ENCODE data around the gene ITPK1.
"Not testable (repeated sequence)": the region's sequence is repeated elsewhere in the genome, so short reads cannot be mapped to it uniquely, and the experiment has no call there.

ITPK1 gene

GRCh38 chr14:93146119-93146518 is 30.4 kb upstream of the ITPK1 start:
- Histone ChIP-seq H3K27me3 (ENCODE audit: control insufficient read depth, insufficient read depth, low read length) (no peaks in the 10 kb centered on the region), H3K36me3 (ENCODE audit: control insufficient read depth, insufficient read depth, low read length) (no peaks in the 10 kb centered on the region), H3K4me3 (ENCODE audit: low read length) (no peak overlapping the region), H3K4me1 (ENCODE audit: control insufficient read depth, insufficient read depth, low read length) (no peaks in the 10 kb centered on the region), H3K27ac (ENCODE audit: low read depth, low read length) (no peak overlapping the region), H3K9ac (ENCODE audit: low read length) (no peak overlapping the region)

GRCh38 chr14:93142854-93143652 is 27.3 kb upstream of the ITPK1 start:
- no peak overlapping the region for H3K9ac ChIP-seq (ENCODE audit: low read length)
- no peaks in the 10 kb centered on the region for H3K36me3 ChIP-seq (ENCODE audit: control insufficient read depth, insufficient read depth, low read length)
- H3K27ac ChIP-seq (ENCODE audit: low read depth, low read length) = no peak overlapping the region
- no peaks in the 10 kb centered on the region for H3K4me1 ChIP-seq (ENCODE audit: control insufficient read depth, insufficient read depth, low read length)
- H3K4me3 ChIP-seq (ENCODE audit: low read length) = no peak overlapping the region
- H3K27me3 ChIP-seq (ENCODE audit: control insufficient read depth, insufficient read depth, low read length) = no peaks in the 10 kb centered on the region

- Histone ChIP-seq H3K9ac (ENCODE audit: low read length) (no peak overlapping the region), H3K4me1 (ENCODE audit: control insufficient read depth, insufficient read depth, low read length) (no peaks in the 10 kb centered on the region), H3K27ac (ENCODE audit: low read depth, low read length) (no peak overlapping the region), H3K36me3 (ENCODE audit: control insufficient read depth, insufficient read depth, low read length) (no peaks in the 10 kb centered on the region), H3K27me3 (ENCODE audit: control insufficient read depth, insufficient read depth, low read length) (no peaks in the 10 kb centered on the region), H3K4me3 (ENCODE audit: low read length) (no peak overlapping the region)
These were observed 22.1 kb upstream of the ITPK1 start for GRCh38 chr14:93137864-93138263.

GRCh38 chr14:93136508-93136907 is 20.8 kb upstream of the ITPK1 start:
- not testable (repeated sequence) for H3K36me3 ChIP-seq (ENCODE audit: control insufficient read depth, insufficient read depth, low read length); H3K4me1 ChIP-seq (ENCODE audit: control insufficient read depth, insufficient read depth, low read length); H3K27me3 ChIP-seq (ENCODE audit: control insufficient read depth, insufficient read depth, low read length); H3K27ac ChIP-seq (ENCODE audit: low read depth, low read length); H3K9ac ChIP-seq (ENCODE audit: low read length); H3K4me3 ChIP-seq (ENCODE audit: low read length)

- no peak overlapping the region for H3K9ac ChIP-seq (ENCODE audit: low read length)
- no peaks in the 10 kb centered on the region for H3K36me3 ChIP-seq (ENCODE audit: control insufficient read depth, insufficient read depth, low read length)
- H3K4me1 ChIP-seq (ENCODE audit: control insufficient read depth, insufficient read depth, low read length) = no peaks in the 10 kb centered on the region
- no peaks in the 10 kb centered on the region for H3K27me3 ChIP-seq (ENCODE audit: control insufficient read depth, insufficient read depth, low read length)
- H3K4me3 ChIP-seq (ENCODE audit: low read length) = no peak overlapping the region
- H3K27ac ChIP-seq (ENCODE audit: low read depth, low read length) = no peak overlapping the region
These were observed 20.3 kb upstream of the ITPK1 start for GRCh38 chr14:93136009-93136408.

GRCh38 chr14:93135399-93135798 is 19.7 kb upstream of the ITPK1 start:
- no peak overlapping the region for H3K4me3 ChIP-seq (ENCODE audit: low read length)
- H3K27me3 ChIP-seq (ENCODE audit: control insufficient read depth, insufficient read depth, low read length) = no peaks in the 10 kb centered on the region
- no peak overlapping the region for H3K9ac ChIP-seq (ENCODE audit: low read length)
- no peaks in the 10 kb centered on the region for H3K36me3 ChIP-seq (ENCODE audit: control insufficient read depth, insufficient read depth, low read length)
- H3K4me1 ChIP-seq (ENCODE audit: control insufficient read depth, insufficient read depth, low read length) = no peaks in the 10 kb centered on the region
- no peak overlapping the region for H3K27ac ChIP-seq (ENCODE audit: low read depth, low read length)

- no peaks in the 10 kb centered on the region for H3K4me1 ChIP-seq (ENCODE audit: control insufficient read depth, insufficient read depth, low read length)
- H3K9ac ChIP-seq (ENCODE audit: low read length) = no peak overlapping the region
- H3K4me3 ChIP-seq (ENCODE audit: low read length) = no peak overlapping the region
- H3K36me3 ChIP-seq (ENCODE audit: control insufficient read depth, insufficient read depth, low read length) = no peaks in the 10 kb centered on the region
- H3K27me3 ChIP-seq (ENCODE audit: control insufficient read depth, insufficient read depth, low read length) = no peaks in the 10 kb centered on the region
- H3K27ac ChIP-seq (ENCODE audit: low read depth, low read length) = no peak overlapping the region
These were observed 17.7 kb upstream of the ITPK1 start for GRCh38 chr14:93133464-93133863.

- H3K4me1 ChIP-seq (ENCODE audit: control insufficient read depth, insufficient read depth, low read length) = no peaks in the 10 kb centered on the region
- H3K9ac ChIP-seq (ENCODE audit: low read length) = no peak overlapping the region
- H3K4me3 ChIP-seq (ENCODE audit: low read length) = no peak overlapping the region
- no peaks in the 10 kb centered on the region for H3K27me3 ChIP-seq (ENCODE audit: control insufficient read depth, insufficient read depth, low read length)
- no peaks in the 10 kb centered on the region for H3K36me3 ChIP-seq (ENCODE audit: control insufficient read depth, insufficient read depth, low read length)
- no peak overlapping the region for H3K27ac ChIP-seq (ENCODE audit: low read depth, low read length)
These were observed 16.8 kb upstream of the ITPK1 start for GRCh38 chr14:93132472-93133065.

- not testable (repeated sequence) for H3K4me1 ChIP-seq (ENCODE audit: control insufficient read depth, insufficient read depth, low read length); H3K9ac ChIP-seq (ENCODE audit: low read length); H3K27ac ChIP-seq (ENCODE audit: low read depth, low read length); H3K27me3 ChIP-seq (ENCODE audit: control insufficient read depth, insufficient read depth, low read length); H3K4me3 ChIP-seq (ENCODE audit: low read length); H3K36me3 ChIP-seq (ENCODE audit: control insufficient read depth, insufficient read depth, low read length)
These were observed 15.6 kb upstream of the ITPK1 start for GRCh38 chr14:93131257-93131820.

- Histone ChIP-seq H3K4me3 (ENCODE audit: low read length) (no peak overlapping the region), H3K4me1 (ENCODE audit: control insufficient read depth, insufficient read depth, low read length) (no peaks in the 10 kb centered on the region), H3K27ac (ENCODE audit: low read depth, low read length) (no peak overlapping the region), H3K36me3 (ENCODE audit: control insufficient read depth, insufficient read depth, low read length) (no peaks in the 10 kb centered on the region), H3K27me3 (ENCODE audit: control insufficient read depth, insufficient read depth, low read length) (no peaks in the 10 kb centered on the region), H3K9ac (ENCODE audit: low read length) (no peak overlapping the region)
These were observed 13.2 kb upstream of the ITPK1 start for GRCh38 chr14:93128725-93129459.

- Histone ChIP-seq H3K27ac (ENCODE audit: low read depth, low read length) (no peak overlapping the region), H3K27me3 (ENCODE audit: control insufficient read depth, insufficient read depth, low read length) (no peaks in the 10 kb centered on the region), H3K4me3 (ENCODE audit: low read length) (no peak overlapping the region), H3K9ac (ENCODE audit: low read length) (no peak overlapping the region), H3K36me3 (ENCODE audit: control insufficient read depth, insufficient read depth, low read length) (no peaks in the 10 kb centered on the region), H3K4me1 (ENCODE audit: control insufficient read depth, insufficient read depth, low read length) (no peaks in the 10 kb centered on the region)
These were observed 10.4 kb upstream of the ITPK1 start for GRCh38 chr14:93126111-93126510.

GRCh38 chr14:93122826-93123225 is 7.1 kb upstream of the ITPK1 start:
- Histone ChIP-seq H3K27me3 (ENCODE audit: control insufficient read depth, insufficient read depth, low read length) (no peaks in the 10 kb centered on the region), H3K4me1 (ENCODE audit: control insufficient read depth, insufficient read depth, low read length) (no peaks in the 10 kb centered on the region), H3K36me3 (ENCODE audit: control insufficient read depth, insufficient read depth, low read length) (no peaks in the 10 kb centered on the region), H3K27ac (ENCODE audit: low read depth, low read length) (no peak overlapping the region), H3K4me3 (ENCODE audit: low read length) (no peak overlapping the region), H3K9ac (ENCODE audit: low read length) (no peak overlapping the region)

Data from rectal smooth muscle tissue (tissue), 1 donor.